ENCODE measurements around the gene ARSB. TPM values are rescaled to one million over a fixed set of nuclear protein-coding genes. Genes with fewer than 3 reads are reported as not detected.

ARSB gene
- total RNA-seq, 1 donor from 2014 or later = 11.6 TPM

DNA sequence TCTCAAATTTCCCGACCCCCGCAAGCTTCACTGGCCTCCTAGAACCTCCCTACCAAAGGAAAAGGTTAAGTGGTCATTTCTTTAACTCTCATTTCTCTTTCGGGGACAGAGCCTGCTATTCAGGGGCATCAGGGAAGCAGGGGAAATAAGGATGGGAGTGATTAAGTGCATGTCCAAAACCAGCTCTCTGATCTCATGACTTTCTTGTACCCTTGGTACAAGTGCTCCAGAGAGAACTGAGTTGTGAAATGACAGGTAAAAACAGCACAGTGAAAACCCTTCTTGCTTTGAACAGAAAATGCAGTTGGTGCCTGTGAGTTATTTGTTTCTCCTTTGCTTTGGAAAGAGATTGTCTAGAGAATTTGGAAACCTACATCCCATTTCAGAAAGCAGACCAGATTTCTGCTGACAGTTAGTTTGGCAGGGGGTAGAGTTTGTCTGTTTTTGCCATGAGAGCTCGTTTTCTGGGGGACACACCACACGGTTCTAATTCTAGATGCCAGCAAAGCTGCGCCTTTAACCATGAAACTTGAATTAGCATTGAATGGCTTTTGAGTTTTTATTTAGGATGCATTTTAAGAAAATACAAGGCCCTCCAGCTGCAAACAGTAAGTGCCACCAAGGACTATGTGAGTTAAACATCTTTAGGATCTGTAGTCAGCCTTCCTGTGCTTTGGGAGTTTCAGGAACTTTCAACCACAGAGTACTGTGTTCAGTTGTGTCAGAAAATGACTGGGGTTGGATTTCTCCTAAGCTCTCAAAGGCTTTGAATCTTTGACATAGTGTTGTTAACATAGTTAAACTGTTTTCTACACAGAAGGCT is 174.8 kb downstream of the ARSB start:
- intact Hi-C loops (cut with micrococcal nuclease) = no loop called here

DNA sequence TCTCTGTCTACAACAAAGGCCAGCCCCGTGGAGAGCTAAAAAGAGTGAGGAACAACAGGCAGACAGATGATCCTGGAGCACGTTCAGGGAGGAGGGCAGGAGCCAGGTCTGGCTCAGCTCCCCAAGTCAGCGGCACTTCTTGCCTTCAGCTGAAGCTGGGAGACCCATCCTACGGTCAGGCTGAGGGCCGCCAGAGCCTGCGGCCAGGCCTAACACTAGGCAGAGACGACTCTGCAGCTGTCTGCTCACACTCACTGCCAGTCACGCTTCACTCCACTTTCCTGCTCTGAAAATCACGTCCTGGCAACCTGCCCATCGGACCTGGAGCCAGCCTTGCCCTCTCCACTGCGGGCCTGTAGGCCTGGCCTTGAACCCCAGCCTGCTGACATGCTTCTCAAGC is 175.7 kb downstream of the ARSB start:
- intact Hi-C loops (cut with micrococcal nuclease) = no loop called here

DNA sequence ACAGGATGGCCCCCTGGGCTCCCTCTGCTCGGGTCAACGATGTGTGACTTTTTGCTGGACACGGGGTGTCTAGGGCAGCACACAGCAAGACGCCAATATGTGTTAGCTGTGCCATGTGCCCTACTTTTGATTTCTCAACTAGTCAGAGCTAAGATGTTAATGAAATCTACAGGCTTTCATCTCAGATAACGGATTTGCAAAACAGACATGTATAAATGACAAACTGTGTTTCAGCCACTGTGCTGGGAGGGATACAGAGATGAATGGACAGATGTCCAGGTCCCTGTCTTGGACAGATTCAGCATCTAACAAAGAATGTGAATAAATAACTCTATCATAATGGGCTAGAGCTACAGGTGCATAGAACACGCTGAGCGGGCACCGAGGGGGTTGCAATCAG is 176.3 kb downstream of the ARSB start:
- intact Hi-C loops (cut with micrococcal nuclease) = no loop called here

DNA sequence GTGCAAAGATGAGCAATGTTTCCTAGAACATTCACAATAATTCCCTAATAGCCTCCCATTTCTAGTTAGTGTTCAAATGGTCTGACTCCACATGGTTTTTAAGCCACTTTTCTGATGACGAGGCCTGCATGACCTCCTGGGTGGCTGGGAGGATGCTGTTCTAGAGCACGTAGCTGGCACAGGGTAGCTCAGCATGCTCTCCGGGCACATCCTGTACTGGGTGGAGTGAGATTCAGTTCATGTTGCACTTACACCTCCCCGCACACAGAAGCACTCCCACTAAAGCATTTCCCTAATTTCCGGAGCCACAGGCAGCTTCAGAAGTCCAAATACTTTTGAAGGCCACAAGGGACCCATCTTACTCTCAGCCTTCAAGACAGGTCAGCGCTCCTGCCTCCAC is 176.7 kb downstream of the ARSB start:
- intact Hi-C loops (cut with micrococcal nuclease) = no loop called here

DNA sequence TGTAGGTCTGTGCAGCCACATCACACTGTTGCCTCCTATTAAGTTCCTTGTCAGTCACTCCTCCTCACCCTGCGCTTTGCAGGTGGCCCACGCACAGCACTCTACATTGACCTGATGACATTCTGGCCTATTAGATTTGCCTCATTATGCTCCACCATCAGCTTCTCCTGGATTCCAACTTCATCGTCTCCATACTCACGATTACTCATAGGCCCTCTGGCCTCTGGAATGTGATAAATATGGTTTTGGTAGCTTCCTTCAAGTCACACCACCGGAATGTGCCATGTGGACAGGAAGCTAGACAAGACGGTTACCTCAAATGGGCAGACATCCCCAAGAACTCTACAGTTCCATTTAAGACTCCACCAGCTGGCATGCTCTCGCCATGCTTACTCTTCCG is 178.6 kb downstream of the ARSB start:
- intact Hi-C loops (cut with micrococcal nuclease) = no loop called here

DNA sequence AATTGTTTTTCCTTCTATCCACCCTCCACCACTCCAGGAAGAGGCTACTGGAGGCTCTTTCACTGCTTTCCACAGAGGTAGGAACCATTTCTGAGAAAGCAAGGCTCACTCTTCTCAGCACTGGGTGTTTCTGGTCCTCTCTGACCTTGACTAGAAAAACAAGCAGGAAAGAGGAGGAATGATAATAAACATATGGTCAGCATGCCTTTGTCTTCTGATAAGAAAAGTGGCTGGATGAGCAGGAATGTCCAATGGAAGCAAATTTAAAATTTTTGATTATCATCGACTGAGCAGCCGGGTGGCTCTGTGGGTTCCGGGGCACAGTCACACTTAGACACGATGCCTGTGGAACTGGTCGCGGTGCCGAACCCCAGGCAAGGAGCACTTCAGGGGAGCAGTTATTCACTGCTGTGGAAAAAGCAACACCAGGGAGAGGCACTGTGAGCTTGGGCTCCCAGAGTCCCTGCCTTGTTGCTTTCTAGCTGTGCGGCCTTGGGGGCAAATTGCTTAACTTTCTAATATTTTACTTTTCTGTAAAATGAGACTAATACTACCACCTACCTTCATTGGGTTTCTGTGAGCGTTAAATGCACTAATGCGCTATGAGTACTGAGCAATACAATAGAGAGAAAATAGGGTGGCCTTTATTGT is 179.5 kb downstream of the ARSB start:
- intact Hi-C loops (cut with micrococcal nuclease) = no loop called here

DNA sequence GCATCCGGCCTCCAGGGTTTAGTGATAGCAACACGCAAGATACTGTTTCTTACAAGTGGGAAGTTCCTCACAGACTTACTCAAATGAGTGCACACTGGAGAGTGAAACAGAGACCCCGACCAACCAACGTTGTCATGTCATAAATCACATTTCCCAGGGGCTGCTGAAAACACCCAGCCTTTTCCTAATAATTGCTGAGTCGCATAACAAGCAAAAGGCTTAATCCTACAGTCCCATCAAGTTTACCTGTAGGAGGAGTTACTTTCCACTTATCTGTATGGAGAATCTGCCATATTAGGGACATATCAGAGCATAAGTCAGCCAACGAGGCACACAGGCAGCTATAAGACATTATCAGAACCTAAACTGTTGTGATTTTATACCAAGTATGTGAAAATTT is 180.1 kb downstream of the ARSB start:
- intact Hi-C loops (cut with micrococcal nuclease) = no loop called here

DNA sequence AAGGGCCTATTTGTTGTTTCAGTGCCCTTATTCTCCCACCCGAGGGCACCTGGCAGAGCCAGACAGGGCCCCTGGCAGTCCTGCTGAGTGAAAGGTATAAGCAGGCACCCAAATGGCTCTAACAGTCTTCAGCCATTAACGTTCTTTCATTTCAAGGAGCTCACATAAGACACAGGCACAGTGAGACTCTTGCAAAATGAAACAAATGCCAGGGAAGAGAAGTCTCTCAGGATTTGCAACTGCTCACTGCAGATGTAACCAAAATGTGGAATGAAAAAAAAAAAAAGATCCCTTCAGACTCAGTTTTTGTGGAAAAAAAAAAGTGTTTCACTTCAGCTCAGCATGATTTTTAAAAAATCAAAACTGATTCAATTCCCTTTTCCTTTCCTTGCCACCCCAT is 181.2 kb downstream of the ARSB start:
- intact Hi-C loops (cut with micrococcal nuclease) = no loop called here

DNA sequence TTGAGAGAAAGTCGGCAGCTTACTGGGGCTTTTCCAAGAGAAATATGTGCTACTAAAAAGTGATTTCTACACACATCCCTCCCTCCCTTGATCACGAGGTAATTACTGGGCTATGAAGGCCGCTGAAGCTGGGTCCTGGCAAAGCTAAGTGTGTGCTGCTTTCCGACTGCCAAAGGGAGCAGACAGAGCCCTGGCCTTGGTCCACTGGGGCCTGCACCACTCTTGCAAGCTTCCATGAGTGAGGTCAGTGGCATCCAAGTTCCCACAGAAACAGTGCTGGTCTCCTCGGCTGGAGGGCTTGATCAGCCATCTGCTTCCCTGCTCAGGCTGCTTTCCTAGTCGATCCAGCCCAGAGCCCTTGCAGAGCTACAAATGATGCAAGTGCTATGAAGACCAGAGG is 181.8 kb downstream of the ARSB start:
- intact Hi-C loops (cut with micrococcal nuclease) = no loop called here

DNA sequence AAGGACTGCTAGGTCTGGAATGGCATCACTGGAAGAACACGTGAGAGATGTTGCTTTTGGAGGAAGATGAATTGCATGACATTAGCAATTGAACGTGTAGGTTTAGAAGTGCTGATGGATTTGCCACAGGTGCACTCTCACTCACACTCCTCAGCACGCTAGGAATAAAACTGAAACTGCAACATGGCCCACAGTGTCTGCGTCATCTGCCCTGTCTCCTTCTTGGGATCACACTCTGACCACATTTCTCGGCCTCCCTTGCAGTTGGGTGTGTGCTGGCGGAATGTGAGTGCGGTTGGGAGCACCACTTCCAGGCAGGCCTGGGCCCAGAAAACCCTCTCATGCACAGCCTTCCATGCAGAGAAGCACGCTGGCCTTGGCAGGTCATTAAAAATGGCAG is 183.7 kb downstream of the ARSB start:
- intact Hi-C loops (cut with micrococcal nuclease) = no loop called here

DNA sequence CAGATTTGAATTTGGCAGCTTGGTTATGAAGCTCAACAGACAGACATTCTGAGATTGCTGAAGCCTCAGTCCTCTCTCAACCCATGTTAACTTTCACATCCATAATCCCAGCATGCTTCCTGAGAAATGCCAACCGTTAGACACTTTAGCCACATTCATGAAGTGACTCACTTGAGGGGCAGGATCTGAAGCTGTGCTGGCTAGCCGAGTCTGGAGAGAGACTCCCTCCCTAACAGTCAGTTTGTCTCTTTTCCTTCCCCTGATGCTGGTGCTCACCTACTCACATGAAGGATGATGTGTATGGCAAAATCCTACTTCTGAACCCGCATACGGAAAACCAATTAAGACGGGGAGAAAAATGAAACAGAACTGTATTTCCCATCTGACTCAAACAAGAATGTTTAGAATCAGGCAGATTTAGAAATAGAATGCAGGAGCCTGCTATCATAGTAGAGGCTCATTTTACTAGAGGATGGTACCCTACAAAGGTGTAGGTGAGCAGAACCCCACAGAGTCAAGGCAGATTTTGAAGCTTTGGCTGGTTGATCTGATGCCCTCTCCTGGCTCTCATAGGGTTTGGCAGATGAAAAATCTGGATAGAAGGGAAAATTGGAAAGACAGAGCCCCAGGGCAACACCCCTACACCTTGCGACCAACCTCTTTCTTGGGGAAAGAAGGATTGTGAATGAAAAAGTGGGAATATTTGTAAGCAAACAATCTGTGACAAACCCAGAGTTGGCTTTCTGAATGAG is 185.7 kb downstream of the ARSB start:
- intact Hi-C loops (cut with micrococcal nuclease) = no loop called here

DNA sequence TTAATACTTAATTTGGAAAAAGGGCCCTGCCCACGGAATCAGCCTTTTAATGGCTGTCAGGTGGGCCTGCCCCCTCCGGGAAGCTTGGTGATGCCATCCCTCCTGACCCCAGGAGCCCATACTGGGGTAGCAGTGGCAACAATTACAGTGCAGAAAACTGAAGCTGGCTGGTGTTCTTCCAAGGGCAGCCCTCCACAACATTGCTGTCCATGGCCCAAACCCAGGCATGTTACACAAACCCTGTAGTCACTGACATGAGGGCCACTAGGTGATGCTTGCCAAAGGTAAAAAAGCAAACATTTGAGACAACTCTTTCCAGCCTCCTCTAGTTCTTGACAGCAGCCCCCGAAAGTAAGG is 186.5 kb downstream of the ARSB start:
- intact Hi-C loops (cut with micrococcal nuclease) = no loop called here

DNA sequence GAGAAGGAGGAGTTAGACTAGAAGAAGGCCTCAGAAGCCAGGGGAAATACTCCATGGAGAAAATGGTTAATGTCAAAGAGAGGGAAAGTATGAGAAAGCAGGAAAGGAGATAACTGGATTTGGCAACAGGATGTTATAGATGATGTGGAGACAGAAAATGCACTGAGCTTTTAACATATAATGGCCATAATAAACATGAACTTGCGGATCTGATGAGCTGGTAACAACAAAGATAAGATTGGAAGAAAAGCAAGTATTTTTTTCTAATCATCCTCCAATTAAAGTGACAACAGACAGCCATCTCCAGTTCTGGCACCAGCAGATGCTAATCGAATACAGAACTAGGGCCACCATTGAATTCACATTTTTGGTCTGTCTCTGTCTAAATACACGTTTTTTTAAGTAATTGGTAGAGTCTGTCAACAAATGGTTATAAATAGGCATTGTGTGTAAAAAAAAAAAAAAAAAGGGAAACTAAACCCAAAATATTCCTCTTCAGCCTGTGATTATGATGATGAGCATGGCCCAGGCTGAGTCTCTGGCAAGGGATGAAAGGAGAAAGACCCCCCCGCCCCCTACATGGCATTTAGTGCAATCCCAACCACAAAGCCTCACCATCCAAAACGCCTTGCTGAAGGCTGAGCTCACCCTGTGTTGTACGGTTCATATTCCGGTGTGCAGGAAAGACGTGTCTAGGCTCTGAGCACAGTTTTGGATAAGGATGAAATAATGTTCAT is 187.0 kb downstream of the ARSB start:
- intact Hi-C loops (cut with micrococcal nuclease) = no loop called here

DNA sequence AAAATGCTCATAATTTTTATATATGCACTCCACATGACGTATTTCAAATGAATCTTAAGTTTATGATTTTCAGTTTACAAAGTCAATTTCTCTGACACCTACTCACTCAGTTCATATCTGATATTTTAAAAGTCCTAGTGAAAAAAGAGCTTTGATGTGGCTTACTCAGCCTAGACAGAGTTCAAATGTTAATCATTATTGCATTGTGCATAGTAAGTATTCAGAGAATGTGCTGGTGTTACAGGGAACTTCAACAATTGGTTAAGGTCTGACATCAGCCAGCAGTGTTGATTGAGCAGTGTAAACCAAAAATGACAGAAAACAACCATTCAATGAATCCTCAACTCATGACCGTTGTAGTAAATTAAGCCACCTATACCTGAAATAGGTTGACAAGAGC is 189.4 kb downstream of the ARSB start:
- intact Hi-C loops (cut with micrococcal nuclease) = no loop called here

DNA sequence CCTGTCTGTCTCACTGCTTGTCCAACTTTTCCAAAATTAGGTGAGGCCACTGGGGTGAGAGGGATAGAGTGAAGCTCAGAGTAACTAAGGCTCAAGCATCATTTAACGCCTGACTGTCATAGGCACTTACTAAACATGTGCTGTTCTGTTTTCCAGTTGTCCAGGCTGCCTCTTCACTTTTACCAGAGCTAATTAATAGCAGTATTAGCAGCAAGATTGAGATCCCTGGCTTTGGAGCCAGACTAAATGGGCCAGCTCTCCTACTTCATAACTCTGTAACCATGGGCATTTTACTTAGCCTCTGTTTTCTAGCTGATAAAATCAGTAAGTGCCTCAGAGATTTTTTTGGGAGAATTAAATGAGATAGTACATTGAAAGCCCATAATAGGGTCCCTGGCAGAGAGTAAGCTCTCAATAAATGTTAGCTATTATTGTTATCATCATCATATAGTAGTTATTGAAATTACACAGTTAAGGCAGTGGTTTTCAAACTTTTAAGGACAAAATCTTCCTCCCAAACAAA is 190.4 kb downstream of the ARSB start:
- intact Hi-C loops (cut with micrococcal nuclease) = no loop called here

DNA sequence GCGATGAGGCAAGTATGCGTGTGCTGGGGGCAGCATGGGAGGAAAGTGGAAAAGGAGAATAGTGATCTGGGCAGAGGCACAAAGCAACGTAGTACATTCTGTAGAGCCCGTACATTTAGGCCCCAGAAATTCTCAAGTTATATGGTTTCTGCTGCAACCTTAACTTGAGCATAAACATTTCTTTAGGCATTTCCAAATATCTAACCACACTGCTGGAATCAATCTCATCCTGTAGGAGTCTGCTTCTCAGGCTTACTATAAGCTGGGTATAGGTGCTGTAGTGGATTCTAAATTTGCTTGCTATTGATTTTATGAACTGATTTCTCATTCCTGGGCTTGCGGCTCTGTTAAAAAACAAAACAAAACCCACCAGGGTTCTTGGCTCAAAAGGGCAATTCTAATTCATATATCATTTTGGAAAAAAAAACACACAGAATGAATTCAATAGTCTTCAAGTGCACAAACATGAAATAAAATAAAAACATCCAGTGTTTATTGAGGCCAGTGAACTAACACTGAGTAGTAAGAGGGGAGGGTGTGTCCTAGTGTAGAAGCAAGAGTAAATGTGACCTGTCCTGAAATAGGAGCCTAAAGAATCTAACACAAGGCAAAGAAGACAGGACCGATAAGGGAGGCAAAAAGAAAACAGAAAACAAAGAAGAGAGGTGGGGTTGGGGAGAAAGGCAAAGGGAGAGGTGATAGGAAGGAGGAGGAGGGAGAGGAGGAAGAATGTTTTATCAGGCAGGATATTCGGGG is 191.0 kb downstream of the ARSB start:
- intact Hi-C loops (cut with micrococcal nuclease) = no loop called here

DNA sequence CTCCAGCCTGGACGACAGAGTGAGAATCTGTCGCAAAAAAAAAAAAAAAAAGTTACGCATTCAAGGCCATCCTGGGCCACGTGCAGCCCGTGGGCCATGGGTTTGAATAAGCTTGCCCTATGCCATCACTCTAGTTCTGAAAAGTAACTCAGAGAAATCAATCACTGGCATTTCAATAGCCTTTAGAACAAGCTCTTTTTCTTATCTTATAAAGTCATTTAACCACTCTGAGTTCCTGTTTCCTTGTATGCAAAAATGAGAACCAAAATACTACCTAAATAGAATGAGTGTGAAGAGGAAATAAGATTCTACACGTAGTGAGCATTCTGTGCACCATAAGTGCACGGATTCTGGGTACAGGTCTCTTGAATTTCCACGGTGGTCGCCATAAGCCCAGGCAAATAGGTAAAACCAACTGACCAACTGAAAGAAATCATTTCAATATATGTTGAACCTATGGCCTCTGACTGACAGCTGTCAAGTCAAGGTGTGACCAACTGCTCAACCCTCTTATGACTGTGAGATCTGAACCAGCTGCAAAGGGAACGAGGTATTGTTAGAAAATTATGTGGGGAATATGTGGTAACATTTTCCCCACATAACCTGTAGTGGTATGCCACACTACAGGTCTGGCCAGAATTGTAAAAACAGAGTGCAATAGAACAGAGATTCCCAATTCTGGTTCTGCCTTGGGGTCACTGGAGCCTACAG is 192.6 kb downstream of the ARSB start:
- intact Hi-C loops (cut with micrococcal nuclease) = no loop called here

DNA sequence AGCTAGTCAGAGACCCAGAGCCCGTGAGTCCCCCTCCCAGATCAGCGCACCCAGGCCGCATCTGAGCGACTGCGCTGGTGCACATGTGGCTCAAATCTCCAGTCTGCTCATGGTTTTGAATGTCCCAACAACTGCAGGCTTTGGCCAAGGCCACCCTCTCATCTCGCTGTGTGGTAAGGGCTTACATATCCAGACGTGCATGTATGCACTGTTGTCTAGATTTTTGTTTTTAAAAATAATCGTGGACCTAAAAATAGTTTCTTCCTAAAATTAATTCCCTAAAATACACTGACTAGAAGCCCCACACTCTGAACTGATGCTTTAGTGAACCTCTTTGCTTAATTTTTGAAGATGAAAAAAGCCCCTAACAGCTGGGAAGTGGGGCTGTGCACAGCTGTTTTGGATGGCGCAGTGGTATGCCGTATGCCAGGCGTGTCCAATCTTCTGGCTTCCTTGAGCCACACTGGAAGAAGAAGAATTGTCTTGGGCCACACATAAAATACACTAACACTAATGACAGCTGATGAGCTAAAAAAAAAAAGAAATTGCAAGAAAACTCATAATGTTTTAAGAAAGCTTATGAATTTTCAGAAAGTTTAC is 193.5 kb downstream of the ARSB start:
- intact Hi-C loops (cut with micrococcal nuclease) = no loop called here

DNA sequence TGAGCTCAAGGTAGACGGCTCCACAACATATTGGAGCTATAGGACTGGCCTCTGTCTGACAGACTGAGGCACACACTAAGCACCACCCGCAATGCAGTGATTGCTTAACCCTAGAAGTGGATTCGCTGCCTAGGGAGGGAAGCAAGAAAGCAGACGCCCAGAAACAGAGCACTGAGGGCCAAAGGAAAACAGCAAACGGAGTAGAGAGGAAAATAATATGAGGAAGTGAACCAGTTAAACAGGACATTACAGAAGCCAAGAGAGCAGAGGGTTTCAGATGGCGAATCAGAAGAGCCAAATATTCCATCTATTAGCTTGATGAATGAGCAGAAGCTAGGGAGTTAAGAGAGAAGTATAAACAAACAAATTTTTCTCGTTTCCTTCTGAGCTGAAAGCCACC is 197.3 kb downstream of the ARSB start:
- intact Hi-C loops (cut with micrococcal nuclease) = no loop called here

DNA sequence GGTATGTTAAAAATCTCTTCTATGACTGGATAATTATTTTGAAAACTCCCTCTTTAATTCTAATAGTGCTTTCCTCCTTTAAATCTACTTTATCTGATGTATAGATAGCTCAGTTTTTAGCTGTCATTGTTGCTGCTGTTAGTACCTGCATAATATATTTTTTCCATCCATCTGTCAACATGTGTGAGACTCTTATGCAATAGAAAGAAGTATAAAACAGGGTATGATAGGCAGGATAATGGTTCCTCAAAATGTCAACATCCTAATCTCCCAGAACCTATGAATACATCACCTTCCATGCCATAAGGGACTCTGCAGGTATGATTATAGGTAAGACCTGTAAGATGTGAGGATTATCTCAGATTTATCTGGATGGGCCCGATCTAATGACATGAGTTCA is 199.7 kb downstream of the ARSB start:
- intact Hi-C loops (cut with micrococcal nuclease) = no loop called here

Data from T-helper 2 cell treated with Interferon-gamma antibody and Interleukin-4, amounts not matched to agents 100 ng/mL and 5 ng/mL, for 36 hours (primary cell).